ENCODE data around the gene AQP12B. TPM values are rescaled to one million over a fixed set of nuclear protein-coding genes. Genes with fewer than 3 reads are reported as not detected.

AQP12B gene
- total RNA-seq, 1 donor, result under 0.01 TPM

DNA sequence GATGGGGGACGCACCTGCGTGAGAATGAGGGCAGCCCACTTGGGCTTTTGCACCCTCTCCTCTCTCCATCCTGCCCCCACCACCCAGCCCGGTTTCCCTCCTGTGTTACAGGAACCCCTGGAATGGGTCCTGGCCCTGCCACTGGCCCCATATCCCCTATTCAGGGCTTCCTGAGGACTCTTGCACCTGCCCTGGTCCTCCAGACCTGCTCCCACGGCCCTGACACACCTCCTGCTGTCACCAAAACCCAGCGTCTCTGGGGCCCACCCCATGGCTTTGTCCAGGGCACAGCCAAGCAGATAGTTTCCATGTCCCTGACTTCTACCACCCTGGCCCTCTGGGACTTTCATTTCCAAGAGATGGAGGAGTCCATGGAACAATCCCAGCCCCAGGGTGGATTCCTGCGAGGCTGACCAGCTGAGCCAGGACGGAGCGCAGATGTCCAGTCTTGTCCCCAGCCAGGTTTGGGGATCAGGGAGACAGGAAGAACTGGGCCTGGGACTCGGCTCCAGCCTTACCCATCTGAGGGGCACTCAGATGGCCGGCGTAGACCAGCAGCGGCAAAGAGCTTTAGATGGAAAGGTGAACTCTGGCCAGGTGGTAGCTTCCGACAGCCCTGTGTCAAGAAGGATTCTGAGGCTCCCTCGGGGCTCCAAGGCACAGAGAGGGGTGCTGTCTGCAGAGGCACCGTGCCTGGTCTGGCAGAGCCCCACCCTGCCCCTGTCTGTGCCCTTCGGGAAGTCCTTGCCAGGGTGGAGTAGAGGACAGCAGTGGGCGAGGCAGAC is 45.4 kb downstream of the AQP12B start:
- DNase-seq (ENCODE audit: low read depth in 2 of 3, low spot score in 2 of 3), result no peak

DNA sequence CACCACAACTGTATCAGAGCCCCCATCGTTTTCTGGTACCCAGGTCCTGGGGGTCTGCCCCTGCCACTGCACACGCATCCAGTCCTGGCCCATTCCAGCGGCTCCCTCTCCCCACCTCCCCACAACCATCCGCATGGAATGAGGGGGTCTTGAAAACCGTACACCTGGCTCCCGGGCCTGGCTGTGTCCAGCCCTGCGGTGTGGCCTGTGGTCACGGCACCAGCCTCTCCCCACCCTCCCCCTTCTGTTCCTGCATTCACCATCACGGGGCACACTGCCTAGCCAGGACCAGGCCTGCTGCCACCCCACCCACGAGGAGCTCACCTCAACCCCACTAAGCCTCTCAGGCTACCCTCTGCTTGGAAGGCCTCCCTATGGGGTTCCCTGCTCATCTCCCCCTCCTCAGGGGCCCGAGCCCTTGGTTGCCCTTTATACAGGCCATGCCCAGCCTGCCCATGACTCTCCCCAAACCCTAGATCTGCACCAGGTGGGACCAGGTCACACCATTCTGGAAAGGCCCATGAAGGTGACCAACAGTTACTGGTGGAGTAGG is 46.0 kb downstream of the AQP12B start:
- no peak for DNase-seq (ENCODE audit: low read depth in 2 of 3, low spot score in 2 of 3)

DNA sequence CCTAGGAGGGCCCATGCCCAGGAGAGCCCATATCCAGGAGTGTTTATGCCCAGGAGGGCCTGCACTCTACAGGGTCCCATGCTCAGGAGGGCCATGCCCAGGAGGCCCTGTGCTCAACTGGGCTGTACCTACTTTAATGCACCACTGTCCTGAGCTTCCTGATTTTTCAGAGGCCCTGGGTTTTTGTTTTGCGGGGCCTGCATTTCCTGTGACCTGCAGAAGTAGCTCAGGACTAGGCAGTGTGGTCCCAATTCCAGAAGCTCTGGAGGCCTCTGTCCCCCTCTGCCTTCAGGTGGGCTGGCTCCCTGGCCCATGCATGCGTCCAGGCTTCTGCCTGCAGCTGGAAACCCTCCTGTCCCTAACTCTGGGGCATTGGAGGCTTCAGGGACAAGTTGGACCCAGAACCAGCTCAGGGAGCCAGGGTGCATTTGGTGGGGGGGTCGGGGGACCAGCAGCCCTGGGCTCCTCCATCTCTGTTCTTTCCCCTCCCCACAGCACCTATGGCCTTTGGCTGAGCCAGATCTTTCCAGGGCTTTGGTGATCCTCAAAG is 46.6 kb downstream of the AQP12B start:
- DNase-seq (ENCODE audit: low read depth in 2 of 3, low spot score in 2 of 3), result no peak

DNA sequence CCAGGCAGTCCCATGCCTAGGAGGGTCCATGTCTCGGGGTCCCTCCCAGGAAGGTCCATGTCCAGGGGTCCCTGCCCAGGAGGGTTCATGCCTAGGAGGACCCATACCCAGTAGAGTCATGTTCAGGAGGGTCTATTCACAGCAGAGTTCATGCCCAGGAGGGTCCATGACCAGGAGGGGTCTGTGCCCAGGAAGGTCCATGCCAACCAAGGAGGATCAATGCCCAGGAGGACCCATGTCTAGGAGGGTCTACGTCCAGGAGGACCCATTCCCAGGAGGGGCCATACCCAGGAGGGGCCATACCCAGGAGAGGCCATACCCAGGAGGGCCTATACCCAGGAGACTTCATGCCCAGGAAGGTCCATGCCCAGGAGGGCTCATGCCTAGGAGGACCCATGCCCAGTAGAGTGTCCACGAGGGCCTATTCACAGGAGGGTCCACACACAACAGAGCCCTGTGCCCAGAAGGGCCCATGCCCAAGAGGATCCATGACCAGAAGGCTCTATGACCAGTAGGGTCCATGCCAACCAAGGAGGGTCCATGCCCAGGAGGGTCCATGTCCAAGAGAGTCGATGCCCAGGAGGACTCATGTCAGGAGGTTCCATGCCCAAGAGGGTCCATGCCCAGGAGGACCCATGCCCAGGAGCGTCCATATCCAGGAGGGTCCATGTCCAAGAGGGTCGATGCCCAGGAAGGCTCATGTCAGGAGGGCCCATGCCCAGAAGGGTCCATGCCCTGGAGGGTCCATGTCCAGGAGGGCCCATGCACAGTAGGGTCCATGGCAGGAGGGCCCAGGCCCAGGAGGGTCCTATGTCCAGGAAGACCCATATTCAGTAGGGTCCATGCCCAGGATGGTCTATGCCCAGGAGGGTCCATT is 47.3 kb downstream of the AQP12B start:
- DNase-seq (ENCODE audit: low read depth in 2 of 3, low spot score in 2 of 3), result no peak

DNA sequence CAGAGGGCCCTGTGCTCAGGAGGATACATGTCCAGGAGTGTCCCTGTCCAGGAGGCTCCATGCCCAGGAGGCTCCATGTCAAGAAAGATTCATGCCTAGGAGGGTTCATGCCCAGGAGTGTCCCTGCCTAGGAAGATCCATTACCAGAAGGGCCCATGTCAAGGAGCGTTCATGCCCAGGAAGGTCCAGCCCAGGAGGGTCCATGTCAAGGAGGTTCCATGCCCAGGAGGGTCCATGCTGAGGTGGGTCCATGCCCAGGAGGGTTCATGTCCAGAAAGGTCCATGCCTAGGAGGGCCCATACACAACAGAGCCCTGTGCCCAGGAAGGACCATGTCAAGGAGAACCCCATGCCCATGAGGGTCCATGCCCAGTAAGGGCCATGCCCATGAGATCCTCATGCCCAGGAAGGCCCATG is 50.4 kb downstream of the AQP12B start:
- DNase-seq (ENCODE audit: low read depth in 2 of 3, low spot score in 2 of 3), result no peak

DNA sequence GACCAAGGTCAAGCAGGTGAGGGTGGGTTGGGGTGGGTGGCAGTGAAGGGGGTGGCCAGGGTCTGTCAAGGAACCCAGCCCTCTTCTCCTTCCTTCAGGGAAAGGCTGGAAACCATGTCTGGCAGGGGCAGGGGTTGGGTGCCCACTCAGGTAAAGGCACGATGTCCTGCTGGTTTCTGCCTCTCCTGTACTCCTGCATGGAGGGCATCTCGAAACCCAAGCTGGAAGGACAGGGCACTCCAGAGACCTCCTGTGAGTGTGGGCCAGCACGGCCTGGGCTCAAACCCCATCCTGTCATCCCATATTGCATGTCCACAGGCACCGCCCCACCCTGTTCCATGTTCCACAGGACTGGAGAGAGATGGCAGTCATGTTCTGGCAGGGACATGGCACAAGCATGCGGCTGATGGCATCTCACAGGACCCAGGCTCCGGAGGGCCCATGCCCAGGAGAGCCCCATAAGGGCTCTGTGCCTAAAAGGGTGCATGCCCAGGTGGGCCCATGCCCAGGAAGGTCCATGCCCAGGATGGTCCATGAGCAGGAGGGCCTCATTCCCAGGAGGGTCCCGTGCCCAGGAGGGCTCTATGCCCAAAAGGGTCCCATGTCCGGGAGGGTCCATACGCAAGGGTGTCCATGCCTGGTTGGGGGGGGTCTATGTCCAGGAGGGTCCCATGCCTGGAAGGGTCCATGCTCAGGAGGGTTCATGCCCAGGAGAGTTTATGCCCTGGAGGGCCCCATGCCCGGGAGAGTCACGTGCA is 51.0 kb downstream of the AQP12B start:
- no peak for DNase-seq (ENCODE audit: low read depth in 2 of 3, low spot score in 2 of 3)

DNA sequence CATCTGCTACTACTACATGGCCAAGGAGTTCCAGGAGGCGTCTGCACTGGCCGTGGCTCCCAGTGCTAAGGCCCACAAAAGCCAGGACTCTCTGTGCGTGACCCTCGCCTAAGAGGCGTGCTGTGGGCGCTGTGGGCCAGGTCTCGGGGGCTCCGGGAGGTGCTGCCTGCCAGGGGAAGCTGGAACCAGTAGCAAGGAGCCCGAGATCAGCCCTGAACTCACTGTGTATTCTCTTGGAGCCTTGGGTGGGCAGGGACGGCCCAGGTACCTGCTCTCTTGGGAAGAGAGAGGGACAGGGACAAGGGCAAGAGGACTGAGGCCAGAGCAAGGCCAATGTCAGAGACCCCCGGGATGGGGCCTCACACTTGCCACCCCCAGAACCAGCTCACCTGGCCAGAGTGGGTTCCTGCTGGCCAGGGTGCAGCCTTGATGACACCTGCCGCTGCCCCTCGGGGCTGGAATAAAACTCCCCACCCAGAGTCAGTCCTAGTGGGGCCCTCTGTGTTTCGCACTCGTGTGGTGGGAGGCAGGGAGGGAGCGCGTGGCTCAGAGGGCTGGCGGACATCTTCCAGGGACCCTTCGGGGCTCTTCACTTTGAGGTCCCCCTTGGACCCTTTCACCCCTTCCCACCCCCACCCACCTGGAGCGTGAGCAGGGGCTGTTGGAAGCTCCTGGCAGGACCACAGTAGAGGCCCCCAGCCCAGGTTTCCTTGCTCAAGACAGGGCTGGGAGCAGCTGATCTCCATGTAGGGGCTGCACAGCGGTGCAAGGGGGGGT is 51.7 kb downstream of the AQP12B start:
- DNase-seq (ENCODE audit: low read depth in 2 of 3, low spot score in 2 of 3), result no peak

DNA sequence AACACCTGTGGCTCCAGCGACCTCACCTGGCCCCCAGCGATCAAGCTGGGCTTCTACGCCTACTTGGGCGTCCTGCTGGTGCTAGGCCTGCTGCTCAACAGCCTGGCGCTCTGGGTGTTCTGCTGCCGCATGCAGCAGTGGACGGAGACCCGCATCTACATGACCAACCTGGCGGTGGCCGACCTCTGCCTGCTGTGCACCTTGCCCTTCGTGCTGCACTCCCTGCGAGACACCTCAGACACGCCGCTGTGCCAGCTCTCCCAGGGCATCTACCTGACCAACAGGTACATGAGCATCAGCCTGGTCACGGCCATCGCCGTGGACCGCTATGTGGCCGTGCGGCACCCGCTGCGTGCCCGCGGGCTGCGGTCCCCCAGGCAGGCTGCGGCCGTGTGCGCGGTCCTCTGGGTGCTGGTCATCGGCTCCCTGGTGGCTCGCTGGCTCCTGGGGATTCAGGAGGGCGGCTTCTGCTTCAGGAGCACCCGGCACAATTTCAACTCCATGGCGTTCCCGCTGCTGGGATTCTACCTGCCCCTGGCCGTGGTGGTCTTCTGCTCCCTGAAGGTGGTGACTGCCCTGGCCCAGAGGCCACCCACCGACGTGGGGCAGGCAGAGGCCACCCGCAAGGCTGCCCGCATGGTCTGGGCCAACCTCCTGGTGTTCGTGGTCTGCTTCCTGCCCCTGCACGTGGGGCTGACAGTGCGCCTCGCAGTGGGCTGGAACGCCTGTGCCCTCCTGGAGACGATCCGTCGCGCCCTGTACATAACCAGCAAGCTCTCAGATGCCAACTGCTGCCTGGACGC is 52.5 kb downstream of the AQP12B start:
- DNase-seq (ENCODE audit: low read depth in 2 of 3, low spot score in 2 of 3), result no peak

DNA sequence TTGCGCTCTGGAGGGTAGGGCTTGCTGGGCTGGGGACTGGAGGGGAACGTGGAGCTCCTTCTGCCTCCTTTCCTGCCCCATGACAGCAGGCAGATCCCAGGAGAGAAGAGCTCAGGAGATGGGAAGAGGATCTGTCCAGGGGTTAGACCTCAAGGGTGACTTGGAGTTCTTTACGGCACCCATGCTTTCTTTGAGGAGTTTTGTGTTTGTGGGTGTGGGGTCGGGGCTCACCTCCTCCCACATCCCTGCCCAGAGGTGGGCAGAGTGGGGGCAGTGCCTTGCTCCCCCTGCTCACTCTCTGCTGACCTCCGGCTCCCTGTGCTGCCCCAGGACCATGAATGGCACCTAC is 53.1 kb downstream of the AQP12B start:
- no peak for DNase-seq (ENCODE audit: low read depth in 2 of 3, low spot score in 2 of 3)

DNA sequence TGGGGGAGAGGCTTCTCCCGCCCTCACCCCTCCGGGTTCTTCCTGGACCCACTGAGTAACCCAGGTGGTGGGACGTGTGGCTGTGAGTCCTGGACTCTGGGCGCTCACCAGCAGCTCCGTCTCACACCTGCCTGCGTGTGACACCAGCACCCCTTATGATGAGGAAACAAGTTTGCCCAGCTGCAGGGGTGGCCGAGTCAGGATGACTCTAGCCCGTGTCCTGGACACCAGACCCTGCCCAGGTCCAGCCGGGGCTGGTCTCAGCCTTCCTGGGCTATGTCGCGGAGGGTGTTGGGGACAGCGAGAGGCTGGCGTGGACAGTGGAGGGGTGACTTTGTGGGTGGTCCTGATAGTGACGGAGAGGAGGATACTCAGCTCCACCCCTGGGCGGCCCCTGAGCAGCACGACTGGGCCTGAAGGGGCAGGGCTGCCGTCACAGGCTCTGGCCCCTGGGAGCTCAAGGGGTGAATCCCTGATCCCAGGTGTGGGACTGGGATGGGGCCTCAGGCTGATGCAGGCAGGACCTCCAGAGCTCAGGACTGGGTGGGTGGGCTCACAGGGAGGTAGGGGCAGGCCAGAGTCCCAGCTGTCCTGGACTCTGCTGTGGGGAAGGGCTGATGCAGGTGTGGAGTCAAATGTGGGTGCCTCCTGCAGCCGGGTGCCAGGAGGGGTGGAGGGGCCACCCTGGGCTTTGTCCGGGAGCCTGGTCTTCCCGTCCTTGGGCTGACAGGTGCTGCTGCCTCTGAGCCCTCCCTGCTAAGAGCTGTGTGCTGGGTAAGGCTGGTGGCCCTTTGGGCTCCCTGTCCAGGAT is 53.7 kb downstream of the AQP12B start:
- no peak for DNase-seq (ENCODE audit: low read depth in 2 of 3, low spot score in 2 of 3)

DNA sequence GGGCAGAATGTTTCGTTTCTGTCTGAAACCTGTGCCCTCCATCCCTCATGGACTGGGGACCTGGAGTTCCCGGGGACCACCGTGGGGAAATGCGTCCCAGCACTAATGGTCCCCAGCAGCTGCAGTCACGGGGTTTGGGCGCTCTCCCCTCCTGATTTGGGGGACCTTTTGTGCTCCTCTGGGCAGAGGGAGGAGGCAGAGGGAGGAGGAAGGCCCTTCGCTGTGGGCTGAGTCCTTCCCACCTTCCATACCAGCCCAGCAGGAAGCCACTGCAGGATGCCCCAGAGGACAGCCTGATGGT is 54.2 kb downstream of the AQP12B start:
- DNase-seq (ENCODE audit: low read depth in 2 of 3, low spot score in 2 of 3), result no peak

DNA sequence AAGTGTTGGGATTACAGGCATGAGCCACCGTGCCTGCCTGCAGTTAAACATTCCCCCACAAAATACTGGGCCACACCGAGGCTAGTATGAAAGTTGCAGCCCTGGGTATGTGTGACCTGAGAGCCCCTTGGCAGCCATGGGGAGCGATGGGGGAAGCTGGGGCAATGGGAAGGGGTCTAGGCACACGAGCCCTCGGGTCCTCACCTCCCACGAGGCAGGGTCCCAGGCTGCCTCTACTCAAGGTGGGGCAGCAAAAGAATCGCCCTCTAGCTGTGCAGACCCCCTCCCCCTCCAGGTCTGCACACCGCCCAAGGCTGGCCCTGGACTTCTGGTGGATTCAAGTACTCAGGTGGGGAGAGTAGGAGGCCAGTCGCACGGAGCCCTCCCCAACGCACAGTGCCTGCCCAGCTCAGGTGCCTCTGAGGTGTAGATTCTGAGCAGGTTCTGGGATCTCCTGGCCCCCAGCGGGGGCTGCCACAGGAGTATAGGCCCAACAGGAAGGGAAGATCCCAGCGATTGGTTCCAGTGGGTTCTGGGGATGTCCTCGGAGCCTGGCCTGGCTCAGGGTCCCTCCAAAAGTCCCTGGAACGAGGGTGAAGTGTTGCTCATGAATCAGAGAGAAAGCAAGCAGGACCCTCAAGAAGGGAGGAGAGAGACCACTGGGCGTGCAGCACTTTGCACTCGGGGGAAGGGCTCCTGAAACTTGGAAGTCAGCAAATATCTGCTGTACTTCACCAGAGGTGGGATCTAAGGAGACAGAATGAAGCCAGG is 54.8 kb downstream of the AQP12B start:
- DNase-seq (ENCODE audit: low read depth in 2 of 3, low spot score in 2 of 3), result no peak

DNA sequence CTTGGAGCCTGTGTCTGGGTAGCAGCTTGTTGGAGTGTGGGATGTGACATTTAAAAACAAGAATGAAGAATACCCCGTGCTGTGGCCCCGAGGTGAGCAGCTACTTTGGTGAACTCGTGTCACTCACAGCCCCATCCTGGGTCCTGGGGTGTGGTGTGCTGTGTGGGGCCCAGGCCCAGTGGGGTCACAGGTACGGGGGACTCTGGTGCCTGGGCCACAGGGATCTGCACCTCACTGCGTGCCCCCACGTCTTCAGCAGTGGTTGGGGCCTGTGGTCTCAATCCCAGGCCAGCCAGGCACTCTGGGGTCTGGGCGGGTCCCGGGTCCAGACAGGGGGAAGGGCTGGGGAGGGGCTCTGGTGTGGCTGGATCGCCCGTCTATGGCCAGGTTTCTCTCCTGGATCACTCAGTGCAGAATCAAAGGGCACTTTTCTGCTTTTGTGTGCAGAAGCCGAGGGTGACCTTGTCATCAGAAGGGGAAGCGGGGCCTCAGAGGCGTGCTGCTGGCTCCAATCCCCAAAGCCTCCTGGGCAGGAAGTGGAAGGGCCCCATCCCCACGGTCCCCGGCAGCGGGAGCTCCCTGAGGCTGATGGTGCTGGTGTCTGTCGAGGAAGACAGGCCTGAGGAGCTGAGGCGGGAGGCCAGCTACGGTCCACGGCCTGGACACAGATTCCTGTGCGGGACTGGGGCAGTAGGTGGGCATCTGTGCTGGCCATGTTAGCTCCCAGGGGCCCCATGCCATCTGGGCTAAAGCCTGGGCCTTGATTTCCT is 56.0 kb downstream of the AQP12B start:
- peak in 1 of 3 donors; percentile 65 for DNase-seq (ENCODE audit: low read depth in 2 of 3, low spot score in 2 of 3)

Data from hematopoietic multipotent progenitor cell (in vitro differentiated cells).